ENCODE results near the gene ITGA11. TPM values are rescaled to one million over a fixed set of nuclear protein-coding genes. Genes with fewer than 3 reads are reported as not detected.

The ITGA11 gene
- polyA plus RNA-seq, 1 of the 3 experiments (the other 2 are of a cell fraction): 0.49 TPM

DNA sequence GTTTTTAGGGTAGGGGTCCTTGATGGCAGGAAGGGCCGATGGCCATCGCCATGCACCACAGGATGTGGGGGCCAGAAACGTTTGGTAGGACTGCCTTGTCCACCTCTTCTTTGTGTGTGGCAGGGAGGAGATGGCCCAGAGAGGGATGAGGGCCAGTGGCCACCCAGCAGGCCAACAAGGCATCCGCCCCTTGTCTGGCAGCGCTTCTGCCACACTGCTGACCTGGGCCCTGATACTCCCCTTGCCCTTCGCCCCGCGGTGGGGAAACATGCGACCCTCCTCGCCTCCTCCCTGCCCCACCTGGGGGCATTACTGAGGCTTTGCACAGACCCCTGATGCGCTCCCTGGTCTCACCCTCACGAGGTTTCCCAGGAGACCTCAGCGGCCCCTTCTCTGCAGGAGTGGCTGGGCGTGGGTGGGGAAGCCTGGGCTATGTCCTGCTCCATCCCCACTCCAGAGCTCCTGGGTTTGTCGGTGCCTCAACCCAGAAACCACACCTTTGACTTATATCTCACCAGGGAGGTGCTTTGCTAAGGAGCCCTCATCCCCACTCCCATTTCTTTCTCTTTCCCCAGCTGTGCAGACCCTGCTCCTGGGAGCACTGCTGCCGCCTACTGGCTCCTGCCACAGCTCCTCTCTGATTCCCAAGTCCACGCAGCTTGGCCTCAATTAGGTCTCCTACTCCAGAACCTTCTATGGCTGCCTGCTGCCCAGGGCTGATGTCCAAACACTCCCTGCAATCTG is 115.7 kb downstream of the ITGA11 start:
- Histone ChIP-seq H3K9ac (no peak overlapping the region), H3F3A (replicated peaks; ENCODE audit: insufficient read depth) (no peaks in the 10 kb centered on the region), H3K4me2 (no peak overlapping the region), H2AFZ (ENCODE audit: low read depth) (no peak overlapping the region), H3K9me2 (no peaks in the 10 kb centered on the region), H3K79me2 (ENCODE audit: insufficient read depth) (no peaks in the 10 kb centered on the region), H3K36me3 (replicated peaks in 1 of 2; ENCODE audit: control insufficient read depth in 1 of 2, insufficient read depth in 2 of 2, low read length in 1 of 2) (no peaks in the 10 kb centered on the region), H3K4me1 (ENCODE audit: control insufficient read depth in 1 of 2, insufficient read depth in 2 of 2, low read depth in 1 of 2, low read length in 1 of 2) (no peaks in the 10 kb centered on the region), H3K4me3 (ENCODE audit: low read depth in 2 of 2, low read length in 1 of 2) (no peak overlapping the region), H3K27me3 (ENCODE audit: insufficient read depth) (no peaks in the 10 kb centered on the region), H3K9me3 (no peaks in the 10 kb centered on the region), H3K27ac (ENCODE audit: low read depth in 2 of 2, low read length in 1 of 2) (no peak overlapping the region), H4K20me1 (ENCODE audit: insufficient read depth) (no peaks in the 10 kb centered on the region)
- WGBS (ENCODE audit: low lambda C conversion rate): 89% methylated on average over 16 of the region's 17 CpGs
- TF ChIP-seq FOXJ3 (CRISPR knock-in tag; IDR thresholded peaks at IDR 0.05) (no peak), GABPA (IDR thresholded peaks at IDR 0.05; ENCODE audit: low read depth) (no peak), SMC3 (IDR thresholded peaks at IDR 0.05; ENCODE audit: low read depth, low read length) (peak; percentile 9; the same call in 1 of the 2 replicates), TAF1 (IDR thresholded peaks at IDR 0.05; ENCODE audit: borderline replicate concordance, low read depth, low read length) (no peak), ELF1 (IDR thresholded peaks at IDR 0.05) (no peak), IRF3 (IDR thresholded peaks at IDR 0.05; ENCODE audit: low read depth, low read length) (no peak)
- TF ChIP-seq, protein P1, sequence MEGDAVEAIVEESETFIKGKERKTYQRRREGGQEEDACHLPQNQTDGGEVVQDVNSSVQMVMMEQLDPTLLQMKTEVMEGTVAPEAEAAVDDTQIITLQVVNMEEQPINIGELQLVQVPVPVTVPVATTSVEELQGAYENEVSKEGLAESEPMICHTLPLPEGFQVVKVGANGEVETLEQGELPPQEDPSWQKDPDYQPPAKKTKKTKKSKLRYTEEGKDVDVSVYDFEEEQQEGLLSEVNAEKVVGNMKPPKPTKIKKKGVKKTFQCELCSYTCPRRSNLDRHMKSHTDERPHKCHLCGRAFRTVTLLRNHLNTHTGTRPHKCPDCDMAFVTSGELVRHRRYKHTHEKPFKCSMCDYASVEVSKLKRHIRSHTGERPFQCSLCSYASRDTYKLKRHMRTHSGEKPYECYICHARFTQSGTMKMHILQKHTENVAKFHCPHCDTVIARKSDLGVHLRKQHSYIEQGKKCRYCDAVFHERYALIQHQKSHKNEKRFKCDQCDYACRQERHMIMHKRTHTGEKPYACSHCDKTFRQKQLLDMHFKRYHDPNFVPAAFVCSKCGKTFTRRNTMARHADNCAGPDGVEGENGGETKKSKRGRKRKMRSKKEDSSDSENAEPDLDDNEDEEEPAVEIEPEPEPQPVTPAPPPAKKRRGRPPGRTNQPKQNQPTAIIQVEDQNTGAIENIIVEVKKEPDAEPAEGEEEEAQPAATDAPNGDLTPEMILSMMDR (IDR thresholded peaks at IDR 0.05): peak; percentile 37; the same call in 1 of the 2 replicates
- ChIA-PET CTCF (interaction anchor here (0.8 to 8.0 kb wide), 5 partner anchors 10 to 609 kb away, joined by 3 to 75 read pairs (median 4); no protein-coding TSS in a partner anchor), POLR2A (no interaction called here)
- no peak for DNase-seq

- no peaks in the 10 kb centered on the region for H4K20me1 ChIP-seq (ENCODE audit: insufficient read depth)
- peaks cover 0 to 4% of the 10 kb centered on the region in 2 experiments; a peak in 1 of 4 replicates for H3K4me1 ChIP-seq (ENCODE audit: control insufficient read depth in 1 of 2, insufficient read depth in 2 of 2, low read depth in 1 of 2, low read length in 1 of 2)
- H3K27ac ChIP-seq (ENCODE audit: low read depth in 2 of 2, low read length in 1 of 2): no peak overlapping the region
- H3K79me2 ChIP-seq (ENCODE audit: insufficient read depth): no peaks in the 10 kb centered on the region
- H2AFZ ChIP-seq (ENCODE audit: low read depth): no peak overlapping the region
- ChIA-PET POLR2A (no interaction called here), CTCF (interaction anchor here (1.2 to 8.0 kb wide), 3 partner anchors 10 to 63 kb away, joined by 3 to 75 read pairs (median 15); no protein-coding TSS in a partner anchor)
- no peaks in the 10 kb centered on the region for H3K9me2 ChIP-seq
- no peaks in the 10 kb centered on the region for H3F3A ChIP-seq (replicated peaks; ENCODE audit: insufficient read depth)
- no peak overlapping the region for H3K4me3 ChIP-seq (ENCODE audit: low read depth in 2 of 2, low read length in 1 of 2)
- H3K36me3 ChIP-seq (replicated peaks in 1 of 2; ENCODE audit: control insufficient read depth in 1 of 2, insufficient read depth in 2 of 2, low read length in 1 of 2): no peaks in the 10 kb centered on the region
- no peak for DNase-seq
- no peak overlapping the region for H3K9ac ChIP-seq
- no peaks in the 10 kb centered on the region for H3K9me3 ChIP-seq
- H3K27me3 ChIP-seq (ENCODE audit: insufficient read depth): no peaks in the 10 kb centered on the region
- 97% methylated on average over 11 of the region's 11 CpGs for WGBS (ENCODE audit: low lambda C conversion rate)
- no peak overlapping the region for H3K4me2 ChIP-seq
- TF ChIP-seq TAF1 (IDR thresholded peaks at IDR 0.05; ENCODE audit: borderline replicate concordance, low read depth, low read length) (no peak), SIN3A (IDR thresholded peaks at IDR 0.05; ENCODE audit: borderline replicate concordance, low read depth, low read length) (no peak), YY1 (IDR thresholded peaks at IDR 0.05; ENCODE audit: low read depth) (no peak), EZH2phosphoT487 (IDR thresholded peaks at IDR 0.05; ENCODE audit: borderline replicate concordance, low read depth) (no peak), FOXJ3 (CRISPR knock-in tag; IDR thresholded peaks at IDR 0.05) (no peak), RXRA (IDR thresholded peaks at IDR 0.05; ENCODE audit: borderline replicate concordance, low read depth) (no peak), CHD2 (IDR thresholded peaks at IDR 0.05; ENCODE audit: low read length, partially characterized antibody) (no peak), RCOR1 (IDR thresholded peaks at IDR 0.05; ENCODE audit: low read length) (no peak), GABPA (IDR thresholded peaks at IDR 0.05; ENCODE audit: low read depth) (no peak), FOXM1 (IDR thresholded peaks at IDR 0.05; ENCODE audit: low read depth) (no peak), TEAD4 (IDR thresholded peaks at IDR 0.05; ENCODE audit: borderline replicate concordance, insufficient read depth) (no peak), MXI1 (IDR thresholded peaks at IDR 0.05; ENCODE audit: low read depth, low read length) (no peak), IRF3 (IDR thresholded peaks at IDR 0.05; ENCODE audit: low read depth, low read length) (no peak), NRF1 (IDR thresholded peaks at IDR 0.05; ENCODE audit: low read depth, low read length) (no peak)
- TF ChIP-seq, protein P2, sequence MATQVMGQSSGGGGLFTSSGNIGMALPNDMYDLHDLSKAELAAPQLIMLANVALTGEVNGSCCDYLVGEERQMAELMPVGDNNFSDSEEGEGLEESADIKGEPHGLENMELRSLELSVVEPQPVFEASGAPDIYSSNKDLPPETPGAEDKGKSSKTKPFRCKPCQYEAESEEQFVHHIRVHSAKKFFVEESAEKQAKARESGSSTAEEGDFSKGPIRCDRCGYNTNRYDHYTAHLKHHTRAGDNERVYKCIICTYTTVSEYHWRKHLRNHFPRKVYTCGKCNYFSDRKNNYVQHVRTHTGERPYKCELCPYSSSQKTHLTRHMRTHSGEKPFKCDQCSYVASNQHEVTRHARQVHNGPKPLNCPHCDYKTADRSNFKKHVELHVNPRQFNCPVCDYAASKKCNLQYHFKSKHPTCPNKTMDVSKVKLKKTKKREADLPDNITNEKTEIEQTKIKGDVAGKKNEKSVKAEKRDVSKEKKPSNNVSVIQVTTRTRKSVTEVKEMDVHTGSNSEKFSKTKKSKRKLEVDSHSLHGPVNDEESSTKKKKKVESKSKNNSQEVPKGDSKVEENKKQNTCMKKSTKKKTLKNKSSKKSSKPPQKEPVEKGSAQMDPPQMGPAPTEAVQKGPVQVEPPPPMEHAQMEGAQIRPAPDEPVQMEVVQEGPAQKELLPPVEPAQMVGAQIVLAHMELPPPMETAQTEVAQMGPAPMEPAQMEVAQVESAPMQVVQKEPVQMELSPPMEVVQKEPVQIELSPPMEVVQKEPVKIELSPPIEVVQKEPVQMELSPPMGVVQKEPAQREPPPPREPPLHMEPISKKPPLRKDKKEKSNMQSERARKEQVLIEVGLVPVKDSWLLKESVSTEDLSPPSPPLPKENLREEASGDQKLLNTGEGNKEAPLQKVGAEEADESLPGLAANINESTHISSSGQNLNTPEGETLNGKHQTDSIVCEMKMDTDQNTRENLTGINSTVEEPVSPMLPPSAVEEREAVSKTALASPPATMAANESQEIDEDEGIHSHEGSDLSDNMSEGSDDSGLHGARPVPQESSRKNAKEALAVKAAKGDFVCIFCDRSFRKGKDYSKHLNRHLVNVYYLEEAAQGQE (IDR thresholded peaks at IDR 0.05; ENCODE audit: low read depth, low read length): no peak
Measured at GRCh38 chr15:68315495-68316031, 116.4 kb downstream of the ITGA11 start.

Measured in SK-N-SH (cell line).